Activated naive CD4-positive, alpha-beta T cell treated with Interleukin-2 at 50 U/mL for 16 hours (primary cell): ENCODE results near the gene ASTN2.

ENCODE experiments used
- DNase-seq: peaks from one replicate; pipeline ENCODE4 v3.0.0-alpha.2; 2020

Gene ASTN2

DNA sequence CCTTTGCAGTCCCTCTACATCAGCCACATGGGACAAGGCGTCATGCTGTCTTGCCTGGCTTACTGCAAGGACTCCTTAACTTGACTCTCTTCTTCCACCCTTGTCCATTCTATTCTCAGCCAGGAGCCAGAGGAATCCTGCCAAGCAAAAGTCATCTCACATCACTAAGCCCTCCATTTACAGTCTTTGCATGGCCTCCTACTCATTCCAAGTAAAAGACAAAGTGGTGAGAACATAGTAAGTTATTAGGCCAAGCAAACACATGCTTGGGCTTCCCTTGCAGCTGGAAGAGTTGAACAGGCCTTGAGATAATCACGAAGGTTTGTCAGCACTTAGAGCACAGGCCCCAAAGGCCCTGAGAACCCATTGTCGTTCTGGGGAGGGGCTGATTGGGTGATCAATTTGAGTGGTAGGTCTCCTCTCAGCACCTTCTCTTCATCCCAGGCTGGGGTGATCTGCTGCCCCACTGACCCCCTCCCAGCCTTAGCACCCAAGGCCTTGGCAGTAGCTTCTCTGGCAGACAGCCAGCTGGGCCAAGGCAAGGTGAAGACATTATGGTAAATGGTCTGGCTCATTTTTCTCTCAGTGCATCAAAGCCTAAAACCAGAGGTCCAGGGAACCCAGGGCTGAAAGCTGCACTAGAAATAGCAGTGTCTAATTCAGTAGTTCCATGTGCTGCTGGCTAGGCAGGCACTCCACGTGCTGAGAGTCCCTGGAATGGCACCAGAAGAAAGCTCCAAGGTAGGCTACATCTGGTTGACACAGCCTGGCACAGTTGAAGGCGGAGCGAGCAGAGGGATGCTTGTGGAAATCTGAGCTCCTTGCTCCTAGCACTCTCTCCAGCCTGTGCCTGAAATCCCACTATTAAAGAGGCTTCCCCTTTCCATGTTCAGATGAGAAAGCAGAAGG lies 121.4 kb downstream of the ASTN2 start:
- no peak for DNase-seq

GRCh38 chr9:117290856-117291622 lies 123.8 kb downstream of the ASTN2 start:
- DNase-seq: no peak

- DNase-seq: no peak
These were observed 124.5 kb downstream of the ASTN2 start for GRCh38 chr9:117290306-117290840.

GRCh38 chr9:117286245-117286644 lies 128.6 kb downstream of the ASTN2 start:
- DNase-seq: no peak

DNA sequence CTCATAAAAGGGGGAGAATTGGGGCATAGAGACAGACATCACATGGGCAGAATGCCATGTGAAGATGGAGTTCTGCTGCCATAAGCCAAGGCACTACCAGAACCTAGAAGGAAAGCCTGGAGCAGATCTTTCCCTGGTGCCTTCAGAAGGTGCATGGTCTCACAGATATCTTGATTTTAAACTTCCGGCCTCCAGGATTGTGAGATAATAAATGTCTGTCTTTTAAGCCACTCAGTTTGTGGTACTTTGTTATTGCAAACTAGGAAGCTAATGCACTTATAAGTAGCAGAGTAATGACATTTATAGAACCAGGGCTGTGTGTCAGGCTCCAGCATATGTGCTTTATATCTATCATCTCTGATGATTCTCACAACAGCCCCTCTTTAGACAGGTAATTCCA lies 130.4 kb downstream of the ASTN2 start:
- DNase-seq: no peak

DNA sequence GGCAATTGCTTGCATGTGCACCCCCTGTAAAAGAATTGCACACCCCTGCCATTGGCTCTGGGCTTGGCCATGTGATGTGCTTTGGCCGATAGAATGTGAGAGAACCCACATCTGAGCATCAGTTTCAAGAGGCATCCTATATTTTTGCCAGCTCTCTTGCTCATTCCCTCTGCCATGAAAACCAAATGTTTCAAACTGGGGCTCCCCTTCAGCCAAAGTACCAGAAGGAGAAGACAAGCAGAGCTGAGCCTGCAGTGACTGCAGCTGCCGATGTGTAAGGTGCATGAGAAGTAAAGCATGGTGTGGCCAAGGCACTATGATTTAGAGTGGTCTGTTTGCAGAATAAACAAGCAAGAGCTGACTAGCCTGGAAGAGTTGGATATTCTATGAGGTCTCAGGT lies 132.3 kb downstream of the ASTN2 start:
- DNase-seq: no peak

DNA sequence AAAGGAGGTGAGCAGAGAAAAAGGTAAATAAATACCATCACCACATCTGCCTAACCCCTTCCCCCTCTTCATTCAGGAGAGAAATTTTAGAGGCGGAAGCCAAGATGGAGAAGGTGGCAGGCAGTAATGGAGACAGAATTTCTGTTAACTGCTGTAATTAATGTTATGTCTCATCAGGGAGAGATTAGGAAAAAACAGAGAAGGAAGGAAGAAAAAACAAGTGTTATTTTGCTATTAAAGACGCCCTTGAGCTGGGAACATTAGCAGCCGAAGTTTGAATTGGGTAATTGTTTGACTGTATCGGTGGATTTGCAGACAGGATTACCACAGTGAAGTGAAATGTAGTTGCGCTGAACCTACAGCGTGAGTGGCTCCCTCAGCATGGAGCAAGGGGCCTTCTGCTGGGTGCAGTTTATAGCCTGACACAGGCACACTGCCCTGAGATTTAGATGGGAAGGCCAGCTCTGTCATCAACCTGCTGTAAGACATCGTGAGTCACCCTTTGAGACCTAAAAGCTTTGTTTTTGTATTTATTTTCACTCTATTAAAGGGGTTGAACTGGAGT lies 136.3 kb downstream of the ASTN2 start:
- no peak for DNase-seq

GRCh38 chr9:117278020-117278419 lies 136.8 kb downstream of the ASTN2 start:
- DNase-seq: no peak

- no peak for DNase-seq
These were observed 138.4 kb downstream of the ASTN2 start for GRCh38 chr9:117276444-117276843.

- DNase-seq: no peak
These were observed 141.2 kb downstream of the ASTN2 start for GRCh38 chr9:117273612-117274011.

DNA sequence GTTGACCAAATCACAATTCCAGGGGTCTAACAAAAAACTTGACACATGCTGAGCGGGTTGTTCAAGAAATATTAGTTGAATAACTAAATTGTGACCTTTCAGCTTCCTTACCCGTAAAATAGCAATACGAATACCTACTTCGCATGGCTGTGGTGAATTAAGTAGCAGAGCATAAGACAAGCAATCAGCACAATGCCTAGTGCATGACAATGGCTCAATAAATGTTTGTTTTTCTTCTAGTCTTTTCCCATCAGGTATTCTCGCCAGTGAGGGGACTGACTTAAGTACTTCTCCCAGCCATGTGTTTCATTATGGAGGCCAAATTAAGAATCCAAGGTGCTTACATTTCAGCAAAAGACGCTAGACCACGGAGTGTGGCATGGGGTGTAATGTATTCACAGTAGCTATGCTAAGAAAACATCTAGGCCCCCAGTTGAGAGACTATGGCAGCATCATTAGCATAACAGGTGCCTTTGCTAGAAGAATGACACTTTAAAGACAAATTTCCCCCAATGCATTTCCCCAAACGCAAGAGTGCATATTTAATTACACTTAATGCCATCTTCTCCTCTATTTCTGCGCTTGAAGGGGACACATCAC lies 145.9 kb downstream of the ASTN2 start:
- DNase-seq: no peak

- DNase-seq: no peak
These were observed 147.9 kb downstream of the ASTN2 start for GRCh38 chr9:117266855-117267497.

GRCh38 chr9:117265253-117265652 lies 149.6 kb downstream of the ASTN2 start:
- DNase-seq: no peak

GRCh38 chr9:117258184-117258866 lies 156.5 kb downstream of the ASTN2 start:
- no peak for DNase-seq

DNA sequence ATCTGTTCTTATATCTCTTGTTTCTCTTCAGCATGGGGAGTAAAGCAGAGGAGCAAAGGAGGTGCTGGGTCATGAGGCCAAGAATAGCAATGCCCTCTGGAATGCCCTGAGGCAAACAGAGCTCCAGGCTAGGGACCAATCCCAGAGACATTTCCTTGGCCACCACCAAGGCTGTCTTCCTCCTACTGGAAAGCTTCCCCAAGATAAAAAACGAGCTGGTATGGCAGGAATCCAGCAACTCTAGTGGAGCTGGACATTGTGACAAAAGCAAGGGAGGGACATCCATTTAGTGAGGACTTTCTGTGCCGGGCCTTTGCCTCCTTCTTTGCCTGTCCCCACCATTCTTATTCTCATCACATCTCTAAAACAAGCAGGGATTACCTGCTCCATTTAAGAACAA lies 161.6 kb downstream of the ASTN2 start:
- DNase-seq: no peak

- DNase-seq: no peak
These were observed 164.1 kb downstream of the ASTN2 start for GRCh38 chr9:117250610-117251215.

GRCh38 chr9:117249799-117250198 lies 165.1 kb downstream of the ASTN2 start:
- DNase-seq: no peak

GRCh38 chr9:117247266-117247665 lies 167.6 kb downstream of the ASTN2 start:
- DNase-seq: no peak

DNA sequence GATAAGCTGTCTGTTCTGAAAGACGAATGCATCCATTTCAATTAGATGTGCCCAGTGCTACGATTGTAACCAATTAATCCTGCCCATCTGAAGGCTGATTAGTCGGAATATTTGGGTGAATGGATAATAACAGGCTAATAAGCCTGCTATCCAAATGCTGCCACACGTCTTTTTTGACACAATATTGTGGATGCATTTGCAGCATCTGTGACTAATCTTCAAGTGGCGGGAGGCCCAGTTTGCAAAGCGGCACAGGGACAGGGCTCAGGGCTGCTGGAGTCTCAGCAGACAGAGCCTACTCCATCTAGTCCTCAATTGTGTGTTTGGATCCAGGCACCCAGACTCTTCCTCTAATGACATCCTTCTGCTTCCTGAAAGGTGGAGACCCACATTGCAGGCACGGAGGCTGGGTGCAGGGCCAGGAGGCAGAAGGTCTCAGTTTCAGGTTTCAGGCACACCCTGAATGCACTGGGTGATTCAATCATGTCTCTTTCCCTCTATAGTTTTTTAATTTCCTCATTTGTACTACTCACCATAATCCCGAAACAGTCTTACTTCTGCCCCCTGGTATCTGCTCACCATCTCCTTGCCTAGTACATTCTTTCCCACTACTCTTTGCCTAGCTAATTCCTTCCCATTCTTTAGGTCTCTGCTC lies 169.6 kb downstream of the ASTN2 start:
- DNase-seq: no peak

GRCh38 chr9:117242082-117242481 lies 172.8 kb downstream of the ASTN2 start:
- no peak for DNase-seq

DNA sequence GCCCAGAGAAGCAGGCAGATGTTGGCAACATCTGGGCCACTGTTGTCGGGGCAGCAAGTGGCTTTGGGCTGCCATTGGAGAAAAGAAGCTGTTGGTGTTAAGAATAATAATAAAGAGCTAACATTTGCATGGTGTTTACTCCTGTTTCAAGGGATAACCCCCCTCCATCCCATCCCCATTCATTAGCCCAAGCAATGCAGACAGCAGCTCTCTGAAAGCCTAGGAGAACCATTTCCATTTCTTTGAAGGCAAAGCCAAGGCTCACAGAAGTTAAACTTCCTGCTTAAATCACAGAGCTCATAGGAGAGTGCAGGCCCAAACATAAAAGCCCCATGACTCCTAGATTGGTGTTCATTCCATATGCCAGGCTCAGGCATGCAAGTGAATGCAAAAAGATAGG lies 175.4 kb downstream of the ASTN2 start:
- no peak for DNase-seq
